Measurements from ENCODE around the gene DERA. TPM values are rescaled to one million over a fixed set of nuclear protein-coding genes. Genes with fewer than 3 reads are reported as not detected.

DERA gene
- total and polyA plus RNA-seq, 9 of the 15 experiments (the other 6 are each of a cell fraction or from before 2014, with no cell fraction given) = 5.5 to 15.5 (median 7.8) TPM

DNA sequence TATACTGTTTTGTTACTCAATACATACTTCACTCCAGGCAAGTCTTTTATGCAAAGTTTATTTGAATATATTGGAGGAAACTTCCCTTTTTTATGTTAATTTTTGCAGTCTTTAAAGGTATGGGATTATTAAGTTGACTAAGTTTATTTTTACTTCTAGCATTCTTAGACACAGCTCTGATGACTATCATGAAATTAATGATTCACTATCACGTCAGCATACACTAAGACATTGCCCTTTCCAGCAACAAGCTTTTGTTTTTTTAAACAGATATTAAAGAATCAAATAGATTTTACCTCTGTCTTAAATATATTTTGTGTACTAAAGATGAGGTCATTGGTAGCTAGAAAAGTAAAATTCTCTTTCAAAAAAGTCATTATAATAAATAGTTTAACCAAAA is 52.1 kb downstream of the DERA start:
- Histone ChIP-seq H4K20me1 (replicated peaks; ENCODE audit: control insufficient read depth, insufficient read depth, low read length) (no peaks in the 10 kb centered on the region), H3K4me1 (replicated peaks in 1 of 2; ENCODE audit: control insufficient read depth in 2 of 2, insufficient read depth in 2 of 2, low read length in 2 of 2) (no peaks in the 10 kb centered on the region), H3K9me3 (replicated peaks; ENCODE audit: control insufficient read depth, insufficient read depth, low read depth, low read length) (no peaks in the 10 kb centered on the region), H3K4me3 (no peak overlapping the region), H3K9me1 (ENCODE audit: control insufficient read depth, insufficient read depth, low read length) (no peaks in the 10 kb centered on the region), H3K9ac (ENCODE audit: insufficient read depth in 1 of 2, low read depth in 2 of 2, low read length in 2 of 2) (no peak overlapping the region), H3K36me3 (ENCODE audit: control insufficient read depth, insufficient read depth, low read length) (no peaks in the 10 kb centered on the region), H3K27me3 (ENCODE audit: control insufficient read depth in 2 of 2, insufficient read depth in 2 of 2, low read length in 2 of 2) (no peaks in the 10 kb centered on the region), H3K27ac (ENCODE audit: extremely low read depth, low read depth, low read length) (no peak overlapping the region), H2AFZ (ENCODE audit: low read depth, low read length) (no peak overlapping the region), H3K4me2 (ENCODE audit: insufficient read depth, low read length) (no peak overlapping the region), H3K79me2 (ENCODE audit: control insufficient read depth, insufficient read depth, low read length) (no peaks in the 10 kb centered on the region)
- DNase-seq (ENCODE audit: extremely low read depth in 1 of 4, low spot score in 3 of 4) = no peak
- CTCF ChIA-PET (ENCODE audit: low intra/inter-chr PET ratio) = no interaction called here
- no TSS peak for BruUV-seq (replicated peaks)
- 36% methylated on average over 1 of the region's 1 CpG for WGBS (ENCODE audit: insufficient coverage, low coverage, missing lambda C conversion rate)
- in situ Hi-C loops (cut with MboI) (no loop called here), intact Hi-C loops (cut with micrococcal nuclease) (no loop called here)
- FAIRE-seq = no peak
- no peak for ATAC-seq
- POLR2A ChIA-PET = no interaction called here
- no peak for TF ChIP-seq ZFPM2 (CRISPR knock-in tag; IDR thresholded peaks at IDR 0.05)
- TF ChIP-seq, protein P1, sequence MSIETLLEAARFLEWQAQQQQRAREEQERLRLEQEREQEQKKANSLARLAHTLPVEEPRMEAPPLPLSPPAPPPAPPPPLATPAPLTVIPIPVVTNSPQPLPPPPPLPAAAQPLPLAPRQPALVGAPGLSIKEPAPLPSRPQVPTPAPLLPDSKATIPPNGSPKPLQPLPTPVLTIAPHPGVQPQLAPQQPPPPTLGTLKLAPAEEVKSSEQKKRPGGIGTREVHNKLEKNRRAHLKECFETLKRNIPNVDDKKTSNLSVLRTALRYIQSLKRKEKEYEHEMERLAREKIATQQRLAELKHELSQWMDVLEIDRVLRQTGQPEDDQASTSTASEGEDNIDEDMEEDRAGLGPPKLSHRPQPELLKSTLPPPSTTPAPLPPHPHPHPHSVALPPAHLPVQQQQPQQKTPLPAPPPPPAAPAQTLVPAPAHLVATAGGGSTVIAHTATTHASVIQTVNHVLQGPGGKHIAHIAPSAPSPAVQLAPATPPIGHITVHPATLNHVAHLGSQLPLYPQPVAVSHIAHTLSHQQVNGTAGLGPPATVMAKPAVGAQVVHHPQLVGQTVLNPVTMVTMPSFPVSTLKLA (conservative IDR thresholded peaks at IDR 0.05) = no peak
- no peak for TF ChIP-seq ZBTB1 (CRISPR knock-in tag; IDR thresholded peaks at IDR 0.05; ENCODE audit: borderline replicate concordance, low read depth)
- TF ChIP-seq SMARCB1 (IDR thresholded peaks at IDR 0.05; ENCODE audit: insufficient read length, low read depth) = no peak
- TF ChIP-seq MYC (IDR thresholded peaks at IDR 0.05; ENCODE audit: low read depth, low read length) = no peak
- no peak for TF ChIP-seq MYC (CRISPR knock-in tag; IDR thresholded peaks at IDR 0.05; ENCODE audit: borderline replicate concordance, low read depth)
- TF ChIP-seq, protein P2, sequence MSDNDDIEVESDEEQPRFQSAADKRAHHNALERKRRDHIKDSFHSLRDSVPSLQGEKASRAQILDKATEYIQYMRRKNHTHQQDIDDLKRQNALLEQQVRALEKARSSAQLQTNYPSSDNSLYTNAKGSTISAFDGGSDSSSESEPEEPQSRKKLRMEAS (CRISPR knock-in tag; IDR thresholded peaks at IDR 0.05) = no peak
- no peak for TF ChIP-seq KLF13 (tag; IDR thresholded peaks at IDR 0.05; ENCODE audit: borderline replicate concordance, low read depth)
- TF ChIP-seq FOXP1 (CRISPR knock-in tag; IDR thresholded peaks at IDR 0.05) = no peak
- TF ChIP-seq SMARCA5 (IDR thresholded peaks at IDR 0.05) = no peak
- TF ChIP-seq NBN (IDR thresholded peaks at IDR 0.05; ENCODE audit: low read depth) = no peak
- no peak for TF ChIP-seq PRPF4 (IDR thresholded peaks at IDR 0.05; ENCODE audit: insufficient read depth, low read depth, low read length, poor library complexity, severe bottlenecking)
- TF ChIP-seq, protein P3, sequence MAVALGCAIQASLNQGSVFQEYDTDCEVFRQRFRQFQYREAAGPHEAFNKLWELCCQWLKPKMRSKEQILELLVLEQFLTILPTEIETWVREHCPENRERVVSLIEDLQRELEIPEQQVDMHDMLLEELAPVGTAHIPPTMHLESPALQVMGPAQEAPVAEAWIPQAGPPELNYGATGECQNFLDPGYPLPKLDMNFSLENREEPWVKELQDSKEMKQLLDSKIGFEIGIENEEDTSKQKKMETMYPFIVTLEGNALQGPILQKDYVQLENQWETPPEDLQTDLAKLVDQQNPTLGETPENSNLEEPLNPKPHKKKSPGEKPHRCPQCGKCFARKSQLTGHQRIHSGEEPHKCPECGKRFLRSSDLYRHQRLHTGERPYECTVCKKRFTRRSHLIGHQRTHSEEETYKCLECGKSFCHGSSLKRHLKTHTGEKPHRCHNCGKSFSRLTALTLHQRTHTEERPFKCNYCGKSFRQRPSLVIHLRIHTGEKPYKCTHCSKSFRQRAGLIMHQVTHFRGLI (CRISPR knock-in tag; IDR thresholded peaks at IDR 0.05) = no peak
- TF ChIP-seq, protein P4, sequence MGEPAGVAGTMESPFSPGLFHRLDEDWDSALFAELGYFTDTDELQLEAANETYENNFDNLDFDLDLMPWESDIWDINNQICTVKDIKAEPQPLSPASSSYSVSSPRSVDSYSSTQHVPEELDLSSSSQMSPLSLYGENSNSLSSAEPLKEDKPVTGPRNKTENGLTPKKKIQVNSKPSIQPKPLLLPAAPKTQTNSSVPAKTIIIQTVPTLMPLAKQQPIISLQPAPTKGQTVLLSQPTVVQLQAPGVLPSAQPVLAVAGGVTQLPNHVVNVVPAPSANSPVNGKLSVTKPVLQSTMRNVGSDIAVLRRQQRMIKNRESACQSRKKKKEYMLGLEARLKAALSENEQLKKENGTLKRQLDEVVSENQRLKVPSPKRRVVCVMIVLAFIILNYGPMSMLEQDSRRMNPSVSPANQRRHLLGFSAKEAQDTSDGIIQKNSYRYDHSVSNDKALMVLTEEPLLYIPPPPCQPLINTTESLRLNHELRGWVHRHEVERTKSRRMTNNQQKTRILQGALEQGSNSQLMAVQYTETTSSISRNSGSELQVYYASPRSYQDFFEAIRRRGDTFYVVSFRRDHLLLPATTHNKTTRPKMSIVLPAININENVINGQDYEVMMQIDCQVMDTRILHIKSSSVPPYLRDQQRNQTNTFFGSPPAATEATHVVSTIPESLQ (CRISPR knock-in tag; IDR thresholded peaks at IDR 0.05) = no peak
- TF ChIP-seq, protein P5, sequence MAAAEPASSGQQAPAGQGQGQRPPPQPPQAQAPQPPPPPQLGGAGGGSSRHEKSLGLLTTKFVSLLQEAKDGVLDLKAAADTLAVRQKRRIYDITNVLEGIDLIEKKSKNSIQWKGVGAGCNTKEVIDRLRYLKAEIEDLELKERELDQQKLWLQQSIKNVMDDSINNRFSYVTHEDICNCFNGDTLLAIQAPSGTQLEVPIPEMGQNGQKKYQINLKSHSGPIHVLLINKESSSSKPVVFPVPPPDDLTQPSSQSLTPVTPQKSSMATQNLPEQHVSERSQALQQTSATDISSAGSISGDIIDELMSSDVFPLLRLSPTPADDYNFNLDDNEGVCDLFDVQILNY (CRISPR knock-in tag; IDR thresholded peaks at IDR 0.05) = no peak
- TF ChIP-seq TEAD4 (IDR thresholded peaks at IDR 0.05; ENCODE audit: low read length) = no peak
- no peak for TF ChIP-seq TEAD4 (CRISPR knock-in tag; IDR thresholded peaks at IDR 0.05; ENCODE audit: borderline replicate concordance)

Measured in K562 (cell line).